Endothelial cell of umbilical vein (primary cell): ENCODE measurements around the gene TCN1. TPM values are rescaled to one million over a fixed set of nuclear protein-coding genes. Genes with fewer than 3 reads are reported as not detected.

Experiments used
- BruUV-seq: library from RNA; stranded (reverse); fragments of 400-500 nt; replicated peaks from 2 replicates; lab custom pipeline; 2021; lab: Mats Ljungman, UMichigan
- CTCF ChIA-PET: fragments of 300-600, 350-600 bp; sonication (Branson Sonifier 250); formaldehyde crosslinking; loops from one replicate; lab custom pipeline; 2021; ENCODE audit warnings: antibody characterized with exemption, inconsistent platforms; lab: Charles Lee
- POLR2A ChIA-PET: fragments of 300-600, 350-600 bp; sonication (Branson Sonifier 250); formaldehyde crosslinking; loops from one replicate; lab custom pipeline; 2021; ENCODE audit warnings: antibody characterized with exemption, inconsistent platforms; lab: Charles Lee
- DNase-seq: peaks from one replicate; pipeline ENCODE4 v3.0.0-alpha.2; 2011; ENCODE audit warnings: low read depth, low spot score
- FAIRE-seq: peaks from 2 replicates; lab custom pipeline; 2011; peaks lifted over from hg19 to GRCh38; lab: Jason Lieb, UNC
- H2AFZ ChIP-seq: 2 replicates; pipeline ENCODE4 v1.6.0; 2012; ENCODE audit warnings: low read depth, low read length, control low read depth, inconsistent platforms
- H3K27ac ChIP-seq: 2 replicates; pipeline ENCODE4 v1.5.1; 2011; ENCODE audit warnings: low read depth, mild to moderate bottlenecking, control low read depth, low read length, moderate library complexity; ENCODE audit not compliant: insufficient read depth
- H3K27me3 ChIP-seq, 2 experiments: 2 replicates each; pipeline versions ENCODE4 v1.6.0 to v1.6.1; 2011; ENCODE audit warnings: low read length in 2 of 2, mixed read lengths in 1 of 2; ENCODE audit not compliant: control insufficient read depth in 2 of 2, insufficient read depth in 2 of 2
- H3K36me3 ChIP-seq, 2 experiments: 2 replicates in 1 of 2; 3 replicates in 1 of 2; pipeline ENCODE4 v1.5.1; 2011; ENCODE audit warnings: low read length in 2 of 2, mild to moderate bottlenecking in 1 of 2, moderate library complexity in 1 of 2; ENCODE audit not compliant: control insufficient read depth in 2 of 2, insufficient read depth in 2 of 2; ENCODE audit errors: extremely low read depth in 1 of 2
- H3K4me1 ChIP-seq: 3 replicates; pipeline ENCODE4 v1.5.1; 2011; ENCODE audit warnings: mild to moderate bottlenecking, low read length; ENCODE audit not compliant: control insufficient read depth, insufficient read depth; ENCODE audit errors: extremely low read depth
- H3K4me2 ChIP-seq: 2 replicates; pipeline ENCODE4 v1.6.1; 2011; ENCODE audit warnings: low read length, control low read depth, mixed read lengths; ENCODE audit not compliant: insufficient read depth
- H3K4me3 ChIP-seq, 3 experiments: fragments of 200-600 bp in 1 of 3; sonication (generic), shearing (Covaris generic) in 1 of 3; replicated peaks in 1 of 3; 2 replicates each; pipeline ENCODE4 v1.5.1; 2011 to 2016; ENCODE audit warnings: control low read depth in 3 of 3, low read length in 3 of 3, mild to moderate bottlenecking in 2 of 3, inconsistent platforms in 1 of 3, low read depth in 1 of 3, moderate library complexity in 1 of 3; ENCODE audit not compliant: insufficient read depth in 1 of 3
- H3K79me2 ChIP-seq: 2 replicates; pipeline ENCODE4 v1.6.0; 2012; ENCODE audit warnings: low read length, inconsistent platforms; ENCODE audit not compliant: control insufficient read depth, insufficient read depth
- H3K9ac ChIP-seq: replicated peaks from 2 replicates; pipeline ENCODE3; 2011; ENCODE audit warnings: low read length, control low read depth; ENCODE audit not compliant: insufficient read depth; ENCODE audit errors: extremely low read depth
- H3K9me1 ChIP-seq: replicated peaks from 3 replicates; pipeline ENCODE4 v1.6.0; 2011; ENCODE audit warnings: mild to moderate bottlenecking, low read length; ENCODE audit not compliant: control insufficient read depth, insufficient read depth; ENCODE audit errors: extremely low read depth
- H3K9me3 ChIP-seq: replicated peaks from 2 replicates; pipeline ENCODE4 v1.5.1; 2012; ENCODE audit warnings: low read length, inconsistent platforms; ENCODE audit not compliant: control insufficient read depth, insufficient read depth
- H4K20me1 ChIP-seq: replicated peaks from 2 replicates; pipeline ENCODE3; 2011; ENCODE audit warnings: mild to moderate bottlenecking, low read length; ENCODE audit not compliant: control insufficient read depth, insufficient read depth; ENCODE audit errors: extremely low read depth
- EZH2 ChIP-seq: IDR thresholded peaks from 2 replicates; pipeline ENCODE4 v1.6.1; 2012; ENCODE audit warnings: borderline replicate concordance, low read depth, mild to moderate bottlenecking, moderate library complexity, low read length, inconsistent platforms; ENCODE audit not compliant: severe bottlenecking
- FOS ChIP-seq: IDR thresholded peaks from 2 replicates; pipeline ENCODE4 v1.6.1; 2011; ENCODE audit warnings: mild to moderate bottlenecking, low read length, moderate library complexity, borderline replicate concordance; ENCODE audit not compliant: insufficient read depth
- GATA2 ChIP-seq: IDR thresholded peaks from 2 replicates; pipeline ENCODE4 v1.7.0; 2011; ENCODE audit warnings: low read depth, mild to moderate bottlenecking, moderate library complexity, mixed read lengths, low read length; ENCODE audit not compliant: insufficient read length, insufficient read depth
- JUN ChIP-seq: IDR thresholded peaks from 2 replicates; pipeline ENCODE4 v1.6.1; 2011; ENCODE audit warnings: borderline replicate concordance, low read depth; ENCODE audit not compliant: insufficient read length, insufficient read depth
- MYC ChIP-seq: IDR thresholded peaks from one replicate; pipeline ENCODE4 v1.6.1; 2011; ENCODE audit warnings: mild to moderate bottlenecking, low read depth, low read length
- POLR2A ChIP-seq: IDR thresholded peaks from 2 replicates; pipeline ENCODE4 v1.6.1; 2012; ENCODE audit warnings: low read depth, mild to moderate bottlenecking, control low read depth, low read length
- POLR2AphosphoS5 ChIP-seq: IDR thresholded peaks from 2 replicates; pipeline ENCODE4 v1.6.1; 2012; ENCODE audit warnings: low read depth, mild to moderate bottlenecking, control low read depth, low read length, moderate library complexity; ENCODE audit not compliant: insufficient read depth
- dilution Hi-C: fragments of 300-500 bp; cut with MboI; formaldehyde crosslinking; loops from one replicate; pipeline ENCODE4 v1.15.0; 2019; ENCODE audit warnings: low sequenced_read_pairs; ENCODE audit not compliant: extremely low pct_ligation_motif_present
- intact Hi-C: fragments of 100-400 bp; cut with micrococcal nuclease; formaldehyde crosslinking; loops from one replicate; pipeline ENCODE4 v1.10.0; 2022
- polyA plus RNA-seq, 4 experiments: library from polyadenylated mRNA; depleted of rRNA in 3 of 4; stranded (reverse) in 3 of 4; unstranded in 1 of 4; fragments of >200 nt; gene quantifications; 2 replicates each; pipeline versions ENCODE4 v1.2.1 to v1.2.3, GENCODE V29; 2011 to 2012; ENCODE audit warnings: missing spikeins in 1 of 4
- total RNA-seq: library from RNA; stranded (reverse); gene quantifications from 2 replicates; pipeline ENCODE4 v1.2.3, GENCODE V29; 2021
- TF ChIP-seq, protein P1 (sequence below), 2 donors: IDR thresholded peaks; 1 replicate in 1 of 2; 2 replicates in 1 of 2; pipeline ENCODE4 v1.5.1; 2011; ENCODE audit warnings: low read length in 2 of 2, mild to moderate bottlenecking in 2 of 2, moderate library complexity in 2 of 2, control low read depth in 1 of 2, inconsistent platforms in 1 of 2, low read depth in 1 of 2; ENCODE audit not compliant: insufficient read depth in 1 of 2; ENCODE audit errors: extremely low read depth in 1 of 2
- TF ChIP-seq, protein P2 (sequence below): IDR thresholded peaks from 2 replicates; pipeline ENCODE4 v1.6.1; 2011; ENCODE audit not compliant: insufficient read depth, insufficient read length

TCN1 gene
- total and polyA plus RNA-seq, 2 donors (not counting 3 experiments of a cell fraction or from before 2014, with no cell fraction given): not detected

DNA sequence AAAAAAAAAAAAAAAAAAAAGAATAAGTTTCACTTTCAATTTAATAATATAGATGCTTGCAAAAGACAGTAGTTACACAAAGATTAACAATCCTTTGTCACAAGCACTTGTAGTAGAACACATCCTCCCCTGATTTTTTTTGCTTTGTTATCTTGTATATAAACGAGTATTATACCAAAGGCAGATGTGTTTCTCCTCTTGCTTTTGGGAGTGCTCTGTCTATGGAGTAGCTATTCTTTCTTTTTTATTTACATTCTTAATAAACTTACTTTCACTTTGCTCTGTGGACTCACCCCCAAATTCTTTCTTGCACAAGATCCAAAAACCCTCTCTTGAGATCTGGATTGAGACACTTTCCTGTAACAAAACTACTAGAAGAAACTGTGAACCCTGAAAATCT, 52.3 kb downstream of the TCN1 start:
- ChIA-PET CTCF (interaction anchor here (3.3 kb wide), 1 partner anchor 105 kb away, joined by 11 read pairs; no protein-coding TSS in a partner anchor), POLR2A (no interaction called here)
- Histone ChIP-seq H3K4me1 (peaks cover 6% of the 10 kb centered on the region), H2AFZ (no peak overlapping the region), H3K9me1 (no peaks in the 10 kb centered on the region), H3K27ac (no peak overlapping the region), H3K79me2 (peaks cover 8% of the 10 kb centered on the region), H3K9me3 (no peaks in the 10 kb centered on the region), H3K36me3 (no peaks in the 10 kb centered on the region), H3K4me2 (no peak overlapping the region), H3K4me3 (no peak overlapping the region), H3K27me3 (no peaks in the 10 kb centered on the region), H3K9ac (no peak overlapping the region), H4K20me1 (no peaks in the 10 kb centered on the region)
- FAIRE-seq (no peak), DNase-seq (no peak)
- dilution Hi-C loops: no loop called here
- no TSS peak for BruUV-seq
- TF ChIP-seq GATA2: no peak
- no peak for TF ChIP-seq EZH2
- TF ChIP-seq, protein P1, sequence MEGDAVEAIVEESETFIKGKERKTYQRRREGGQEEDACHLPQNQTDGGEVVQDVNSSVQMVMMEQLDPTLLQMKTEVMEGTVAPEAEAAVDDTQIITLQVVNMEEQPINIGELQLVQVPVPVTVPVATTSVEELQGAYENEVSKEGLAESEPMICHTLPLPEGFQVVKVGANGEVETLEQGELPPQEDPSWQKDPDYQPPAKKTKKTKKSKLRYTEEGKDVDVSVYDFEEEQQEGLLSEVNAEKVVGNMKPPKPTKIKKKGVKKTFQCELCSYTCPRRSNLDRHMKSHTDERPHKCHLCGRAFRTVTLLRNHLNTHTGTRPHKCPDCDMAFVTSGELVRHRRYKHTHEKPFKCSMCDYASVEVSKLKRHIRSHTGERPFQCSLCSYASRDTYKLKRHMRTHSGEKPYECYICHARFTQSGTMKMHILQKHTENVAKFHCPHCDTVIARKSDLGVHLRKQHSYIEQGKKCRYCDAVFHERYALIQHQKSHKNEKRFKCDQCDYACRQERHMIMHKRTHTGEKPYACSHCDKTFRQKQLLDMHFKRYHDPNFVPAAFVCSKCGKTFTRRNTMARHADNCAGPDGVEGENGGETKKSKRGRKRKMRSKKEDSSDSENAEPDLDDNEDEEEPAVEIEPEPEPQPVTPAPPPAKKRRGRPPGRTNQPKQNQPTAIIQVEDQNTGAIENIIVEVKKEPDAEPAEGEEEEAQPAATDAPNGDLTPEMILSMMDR (IDR thresholded peaks at IDR 0.05; ENCODE audit: extremely low read depth in 1 of 2, insufficient read depth in 1 of 2, low read depth in 1 of 2, low read length in 2 of 2): no peak
- no peak for TF ChIP-seq FOS
- TF ChIP-seq MYC: no peak
- no peak for TF ChIP-seq POLR2AphosphoS5
- TF ChIP-seq POLR2A: no peak
- TF ChIP-seq, protein P2, sequence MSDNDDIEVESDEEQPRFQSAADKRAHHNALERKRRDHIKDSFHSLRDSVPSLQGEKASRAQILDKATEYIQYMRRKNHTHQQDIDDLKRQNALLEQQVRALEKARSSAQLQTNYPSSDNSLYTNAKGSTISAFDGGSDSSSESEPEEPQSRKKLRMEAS: no peak
- no peak for TF ChIP-seq JUN
- intact Hi-C loops: no loop called here
